HepG2 (cell line): ENCODE results near the gene GJB4. TPM values are rescaled to one million over a fixed set of nuclear protein-coding genes. Genes with fewer than 3 reads are reported as not detected.
A peak's percentile ranks its signal among the peaks of the same experiment; 100 is the strongest.

Source experiments
- ATAC-seq: fragments of 200-7000 bp; cut with Tn5 transposase; 3 replicates; pipeline ENCODE4 v1.9.1; 2020; ENCODE audit warnings: mild to moderate bottlenecking, moderate library complexity
- Bru-seq: library from RNA; stranded (reverse); fragments of 400-500 nt; gene quantifications from one replicate; lab custom pipeline; 2021; lab: Mats Ljungman, UMichigan
- BruChase-seq, 2 experiments: library from RNA; stranded (reverse); fragments of 400-500 nt; gene quantifications; one replicate each; lab custom pipeline; 2021; lab: Mats Ljungman, UMichigan
- BruUV-seq: library from RNA; stranded (reverse); fragments of 400-500 nt; replicated peaks from 2 replicates; lab custom pipeline; 2021; lab: Mats Ljungman, UMichigan
- CTCF ChIA-PET: fragments of 300-600 bp; formaldehyde crosslinking; extraction: SDS; loops from one replicate; lab custom pipeline; 2021; ENCODE audit warnings: low total read pairs, inconsistent platforms, low intra/inter-chr PET ratio; lab: Yijun Ruan, JAX
- POLR2A ChIA-PET: fragments of 350-600 bp; sonication (Branson Sonifier 250); formaldehyde crosslinking; loops from one replicate; lab custom pipeline; 2020; ENCODE audit warnings: antibody characterized with exemption, inconsistent platforms; lab: Yijun Ruan, JAX
- DNase-seq: peaks from one replicate; pipeline ENCODE4 v3.0.0-alpha.2; 2015; ENCODE audit warnings: low spot score
- FAIRE-seq: peaks from 3 replicates; lab custom pipeline; 2011; peaks lifted over from hg19 to GRCh38; lab: Jason Lieb, UNC
- H2AFZ ChIP-seq: one replicate; pipeline ENCODE4 v1.6.1; 2011; ENCODE audit warnings: low read length, inconsistent platforms
- H3K27ac ChIP-seq: fragments of 300-600 bp; 3 replicates; pipeline ENCODE4 v1.8.0; 2011; ENCODE audit warnings: mixed run types, mild to moderate bottlenecking, mixed read lengths, low read length, inconsistent platforms; ENCODE audit not compliant: insufficient read depth; ENCODE audit errors: extremely low read length
- H3K27me3 ChIP-seq, 2 experiments: fragments of 200-600 bp in 1 of 2; 2 replicates in 1 of 2; 3 replicates in 1 of 2; pipeline versions ENCODE4 v1.6.0 to v1.8.0; 2011; ENCODE audit warnings: low read length in 2 of 2, mild to moderate bottlenecking in 2 of 2, moderate library complexity in 2 of 2, inconsistent platforms in 1 of 2; ENCODE audit not compliant: insufficient read depth in 2 of 2, control insufficient read depth in 1 of 2
- H3K36me3 ChIP-seq, 2 experiments: fragments of 200-600 bp in 1 of 2; replicated peaks in 1 of 2; 2 replicates in 1 of 2; 3 replicates in 1 of 2; pipeline versions ENCODE4 v1.5.1 to v1.8.0; 2011; ENCODE audit warnings: low read length in 2 of 2, inconsistent platforms in 1 of 2; ENCODE audit not compliant: insufficient read depth in 2 of 2, control insufficient read depth in 1 of 2
- H3K4me1 ChIP-seq: 2 replicates; pipeline ENCODE4 v1.5.1; 2012; ENCODE audit warnings: low read length, inconsistent platforms; ENCODE audit not compliant: insufficient read depth
- H3K4me2 ChIP-seq: 2 replicates; pipeline ENCODE4 v1.6.0; 2011; ENCODE audit warnings: low read depth, low read length, inconsistent platforms
- H3K4me3 ChIP-seq, 3 experiments: fragments of 200-600 bp in 1 of 3; sonication (generic), shearing (Covaris generic) in 1 of 3; replicated peaks in 1 of 3; 2 replicates each; pipeline ENCODE4 v1.5.1; 2011 to 2016; ENCODE audit warnings: low read length in 3 of 3, inconsistent platforms in 2 of 3, low read depth in 2 of 3, mild to moderate bottlenecking in 2 of 3, control low read depth in 1 of 3, mixed read lengths in 1 of 3; ENCODE audit not compliant: insufficient read depth in 1 of 3
- H3K79me2 ChIP-seq: one replicate; pipeline ENCODE4 v1.6.1; 2011; ENCODE audit warnings: low read length, inconsistent platforms; ENCODE audit not compliant: insufficient read depth
- H3K9ac ChIP-seq: 2 replicates; pipeline ENCODE4 v1.6.0; 2011; ENCODE audit warnings: mild to moderate bottlenecking, low read depth, low read length, inconsistent platforms; ENCODE audit not compliant: insufficient read depth
- H3K9me3 ChIP-seq: 2 replicates; pipeline ENCODE4 v1.5.1; 2012; ENCODE audit warnings: mild to moderate bottlenecking, low read length
- H4K20me1 ChIP-seq: 2 replicates; pipeline ENCODE4 v1.6.0; 2011; ENCODE audit warnings: inconsistent platforms, mild to moderate bottlenecking, low read length, moderate library complexity; ENCODE audit not compliant: insufficient read depth
- GZF1 ChIP-seq: sonication (generic); formaldehyde crosslinking; IDR thresholded peaks from 2 replicates; pipeline ENCODE4 v1.5.1; 2020; ENCODE audit warnings: mild to moderate bottlenecking, missing genetic modification reagents
- MXD4 ChIP-seq: IDR thresholded peaks from 2 replicates; pipeline ENCODE4 v1.6.1; 2016; ENCODE audit warnings: mild to moderate bottlenecking, missing biosample characterization, missing genetic modification reagents
- SALL1 ChIP-seq: sonication (generic); formaldehyde crosslinking; IDR thresholded peaks from 2 replicates; pipeline ENCODE4 v1.8.0; 2022; ENCODE audit warnings: mild to moderate bottlenecking, missing genetic modification reagents
- ZC3H13 ChIP-seq: sonication (generic); formaldehyde crosslinking; IDR thresholded peaks from 2 replicates; pipeline ENCODE4 v1.8.1; 2023; ENCODE audit warnings: mild to moderate bottlenecking, missing genetic modification reagents, moderate library complexity
- ZNF564 ChIP-seq: sonication (generic); formaldehyde crosslinking; IDR thresholded peaks from 2 replicates; pipeline ENCODE4 v1.8.1; 2023; ENCODE audit warnings: mild to moderate bottlenecking, missing genetic modification reagents
- WGBS: methylation state at CpG from one replicate; pipeline ENCODE4 v1.1.6; 2017; ENCODE audit warnings: low lambda C conversion rate; 5-methylcytosine and 5-hydroxymethylcytosine counted together
- in situ Hi-C: cut with HindIII; loops from 2 replicates; pipeline ENCODE4 v1.10.0; 2017; ENCODE audit warnings: low pct_unique_long_range_greater_than_20kb; ENCODE audit not compliant: extremely low pct_ligation_motif_present
- intact Hi-C: fragments of 100-400 bp; cut with micrococcal nuclease; formaldehyde crosslinking; loops from one replicate; pipeline ENCODE4 v1.10.0; 2022; ENCODE audit not compliant: unreplicated experiment
- long read RNA-seq, 2 experiments: library from RNA in 1 of 2; library from polyadenylated mRNA in 1 of 2; stranded (forward) in 1 of 2; unstranded in 1 of 2; transcript quantifications; one replicate each; pipeline ENCODE4 v2.0.0, GENCODE V29; 2019 to 2022
- polyA minus RNA-seq, 3 experiments: library from RNA; depleted of rRNA, polyadenylated mRNA; stranded (reverse); fragments of >200 nt; gene quantifications; 2 replicates each; pipeline ENCODE4 v1.2.3, GENCODE V29; 2011; ENCODE audit warnings: low replicate concordance in 1 of 3
- polyA plus RNA-seq, 8 experiments: library from polyadenylated mRNA; depleted of rRNA in 3 of 8; stranded (reverse) in 7 of 8; unstranded in 1 of 8; fragments of >200 nt; fragmentation: Illumina TruSeq in 4 of 8; extraction: Trizol in 4 of 8; gene quantifications; 2 replicates each; pipeline versions ENCODE4 v1.2.1 to v1.2.3, GENCODE V29; 2011 to 2016; ENCODE audit warnings: low read depth in 4 of 8, missing spikeins in 1 of 8, mixed read lengths in 1 of 8; ENCODE audit not compliant: insufficient read depth in 1 of 8
- total RNA-seq, 5 experiments: library from RNA; depleted of rRNA; stranded (reverse); fragments of >200 nt; fragmentation: Illumina TruSeq; extraction: Trizol; gene quantifications; 2 replicates each; pipeline ENCODE4 v1.2.3, GENCODE V29; 2016; ENCODE audit warnings: low read depth in 1 of 5
- TF ChIP-seq, protein P1 (sequence below): sonication (generic); formaldehyde crosslinking; IDR thresholded peaks from 2 replicates; pipeline ENCODE4 v1.8.1; 2023; ENCODE audit warnings: missing genetic modification reagents, inconsistent platforms, borderline replicate concordance

GJB4 gene
- not detected in 2 replicates for total RNA-seq (2016; rRNA removed; fragmentation: Illumina TruSeq; extraction: Trizol)
- not detected in 2 replicates for total RNA-seq (2016; cell fraction: cytosol; rRNA removed; fragmentation: Illumina TruSeq; extraction: Trizol; ENCODE audit: low read depth)
- total RNA-seq (2016; cell fraction: insoluble cytoplasmic fraction; rRNA removed; fragmentation: Illumina TruSeq; extraction: Trizol), result not detected in 2 replicates
- not detected in 2 replicates for total RNA-seq (2016; cell fraction: membrane; rRNA removed; fragmentation: Illumina TruSeq; extraction: Trizol)
- total RNA-seq (2016; cell fraction: nucleus; rRNA removed; fragmentation: Illumina TruSeq; extraction: Trizol), result not detected in 2 replicates
- polyA plus RNA-seq (2011; rRNA removed), result not detected in 2 replicates
- not detected in 2 replicates for polyA plus RNA-seq (2011; cell fraction: cytosol; rRNA removed)
- polyA plus RNA-seq (2011; cell fraction: nucleus; rRNA removed), result not detected in 2 replicates
- polyA plus RNA-seq (2012), result not detected in 2 replicates
- not detected in 2 replicates for polyA plus RNA-seq (2016; cell fraction: cytosol; fragmentation: Illumina TruSeq; extraction: Trizol; ENCODE audit: low read depth)
- polyA plus RNA-seq (2016; cell fraction: insoluble cytoplasmic fraction; fragmentation: Illumina TruSeq; extraction: Trizol; ENCODE audit: low read depth), result not detected in 2 replicates
- polyA plus RNA-seq (2016; cell fraction: membrane; fragmentation: Illumina TruSeq; extraction: Trizol; ENCODE audit: low read depth), result not detected in 2 replicates
- polyA plus RNA-seq (2016; cell fraction: nucleus; fragmentation: Illumina TruSeq; extraction: Trizol; ENCODE audit: insufficient read depth, low read depth), result not detected in 2 replicates
- 0.14 TPM in 1 of 2 replicates, not detected in the other for polyA minus RNA-seq (2011; rRNA and poly(A)+ RNA removed; ENCODE audit: low replicate concordance)
- not detected in 2 replicates for polyA minus RNA-seq (2011; cell fraction: cytosol; rRNA and poly(A)+ RNA removed)
- polyA minus RNA-seq (2011; cell fraction: nucleus; rRNA and poly(A)+ RNA removed), result not detected in 2 replicates
- Bru-seq, nascent RNA, result not detected
- not detected for BruChase-seq, experiment 1, labeled RNA remaining after a 6-hour chase
- BruChase-seq, experiment 2, labeled RNA remaining after a 2-hour chase, result not detected
- long read RNA-seq, experiment 1, result 0 reads
- long read RNA-seq, experiment 2, result 0 reads

DNA sequence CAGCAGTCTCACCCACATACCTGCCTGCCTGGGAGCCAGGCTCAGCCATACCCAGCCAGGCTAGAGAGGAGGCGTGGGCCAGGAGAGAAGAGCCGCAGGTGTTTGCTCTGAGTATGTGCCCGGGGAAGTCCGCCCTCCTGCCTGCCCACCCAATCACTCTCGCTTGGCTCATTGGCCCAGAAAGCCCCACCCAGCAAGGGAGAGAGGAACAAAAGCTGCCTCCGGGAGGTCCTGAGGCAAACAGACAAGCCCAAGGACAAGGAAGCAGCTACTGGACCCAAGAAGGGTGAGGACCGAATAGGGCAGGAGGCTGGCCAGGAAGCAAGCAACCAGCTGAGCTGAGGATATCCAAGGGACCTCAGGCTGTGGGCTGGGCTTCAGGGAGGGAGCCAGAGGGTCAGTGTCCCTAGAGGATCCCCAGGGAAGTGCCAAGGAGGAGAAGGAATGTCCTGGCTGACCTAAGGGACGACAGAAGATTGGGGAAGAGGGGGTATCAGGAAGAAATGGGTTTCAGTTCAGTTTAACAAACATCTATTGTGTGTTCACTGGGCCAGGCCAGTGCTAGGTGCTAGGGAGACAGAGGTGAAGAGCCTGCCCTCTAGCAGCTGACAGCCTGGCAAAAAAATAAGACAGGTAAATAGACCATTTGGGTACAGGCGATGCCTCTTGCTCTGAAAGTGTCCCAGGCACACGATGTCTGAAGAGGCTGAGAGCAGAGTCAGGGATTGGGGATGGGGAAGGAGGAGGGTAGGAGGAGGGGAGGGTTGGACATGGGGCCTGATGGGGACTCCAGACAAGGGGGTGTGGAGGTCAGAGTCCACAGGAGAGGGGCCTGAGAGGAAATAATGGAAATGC lies at the start of gene GJB4:
TSS of gene GJB4 (plus strand) at position 238 of the 855 bp plus-strand sequence. CDS start 1,515 bp downstream, outside the sequence.
- no peaks in the 10 kb centered on the region for H4K20me1 ChIP-seq
- H3K27ac ChIP-seq, result no peak within 1 kb of the TSS
- in situ Hi-C loops (no loop called here), intact Hi-C loops (no loop called here)
- no peaks in the 10 kb centered on the region for H3K4me1 ChIP-seq
- H3K4me2 ChIP-seq, result no peak within 1 kb of the TSS
- CTCF ChIA-PET, result no interaction called here
- WGBS, result 10% methylated on average over 5 of the region's 10 CpGs
- BruUV-seq, result no TSS peak
- H2AFZ ChIP-seq, result no peak within 1 kb of the TSS
- H3K27me3 ChIP-seq, result peaks cover 3 to 62% of the 10 kb centered on the region in 2 experiments; a peak in 3 of 5 replicates
- no peak within 1 kb of the TSS for H3K9ac ChIP-seq
- H3K79me2 ChIP-seq, result no peaks in the 10 kb centered on the region
- TF ChIP-seq SALL1 (CRISPR knock-in tag) (no peak), GZF1 (CRISPR knock-in tag) (no peak), MXD4 (CRISPR knock-in tag) (no peak), ZC3H13 (CRISPR knock-in tag) (no peak), ZNF564 (CRISPR knock-in tag) (no peak)
- TF ChIP-seq, protein P1, sequence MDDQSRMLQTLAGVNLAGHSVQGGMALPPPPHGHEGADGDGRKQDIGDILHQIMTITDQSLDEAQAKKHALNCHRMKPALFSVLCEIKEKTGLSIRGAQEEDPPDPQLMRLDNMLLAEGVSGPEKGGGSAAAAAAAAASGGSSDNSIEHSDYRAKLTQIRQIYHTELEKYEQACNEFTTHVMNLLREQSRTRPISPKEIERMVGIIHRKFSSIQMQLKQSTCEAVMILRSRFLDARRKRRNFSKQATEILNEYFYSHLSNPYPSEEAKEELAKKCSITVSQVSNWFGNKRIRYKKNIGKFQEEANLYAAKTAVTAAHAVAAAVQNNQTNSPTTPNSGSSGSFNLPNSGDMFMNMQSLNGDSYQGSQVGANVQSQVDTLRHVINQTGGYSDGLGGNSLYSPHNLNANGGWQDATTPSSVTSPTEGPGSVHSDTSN (CRISPR knock-in tag), result no peak
- no peaks in the 10 kb centered on the region for H3K36me3 ChIP-seq
- POLR2A ChIA-PET, result no interaction called here
- DNase-seq (no peak), ATAC-seq (peak; percentile 33; the same call in 2 of the 3 replicates), FAIRE-seq (no peak)
- no peaks in the 10 kb centered on the region for H3K9me3 ChIP-seq
- H3K4me3 ChIP-seq, result no peak within 1 kb of the TSS
